ENCODE data around the gene XYLB.

- no peak for TF ChIP-seq ZNF530 (CRISPR knock-in tag; IDR thresholded peaks at IDR 0.05; ENCODE audit: low read depth)
- no peak for TF ChIP-seq REST (IDR thresholded peaks at IDR 0.05; ENCODE audit: borderline replicate concordance in 1 of 2, low read depth in 1 of 2, low read length in 2 of 2)
- TF ChIP-seq ZNF670 (CRISPR knock-in tag; IDR thresholded peaks at IDR 0.05; ENCODE audit: borderline replicate concordance), result no peak
- TF ChIP-seq GPN1 (CRISPR knock-in tag; IDR thresholded peaks at IDR 0.05; ENCODE audit: borderline replicate concordance), result no peak
- TF ChIP-seq HNRNPH1 (optimal IDR thresholded peaks at IDR 0.05; ENCODE audit: low read depth, low read length), result no peak
- no peak for TF ChIP-seq POLR2A (IDR thresholded peaks at IDR 0.05; ENCODE audit: insufficient read depth in 1 of 2, low read depth in 2 of 2, low read length in 2 of 2)
- TF ChIP-seq EP300 (IDR thresholded peaks at IDR 0.05; ENCODE audit: low read depth in 2 of 2, low read length in 2 of 2), result no peak
- no peak for TF ChIP-seq EP300 (CRISPR knock-in tag; IDR thresholded peaks at IDR 0.05; ENCODE audit: borderline replicate concordance)
- no peak for TF ChIP-seq MYC (CRISPR knock-in tag; IDR thresholded peaks at IDR 0.05; ENCODE audit: borderline replicate concordance)
- TF ChIP-seq IRF1 (CRISPR knock-in tag; IDR thresholded peaks at IDR 0.05; ENCODE audit: low read depth), result no peak
- no peak for TF ChIP-seq CTCF (CRISPR knock-in tag; IDR thresholded peaks at IDR 0.05)
- TF ChIP-seq ZNF775 (CRISPR knock-in tag; IDR thresholded peaks at IDR 0.05; ENCODE audit: borderline replicate concordance), result no peak
Observed at GRCh38 chr3:38459499-38460048, 113.0 kb downstream of the XYLB start.

Measured in HepG2 (cell line).